ENCODE results near the gene TENM4. TPM values are rescaled to one million over a fixed set of nuclear protein-coding genes. Genes with fewer than 3 reads are reported as not detected.

The TENM4 gene
- total RNA-seq, 2 experiments from 2014 or later: not detected

GRCh38 chr11:79060081-79060953, 380.5 kb downstream of the TENM4 start:
- Histone ChIP-seq H4K20me1 (ENCODE audit: insufficient read depth, low read length) (no peaks in the 10 kb centered on the region), H3K36me3 (ENCODE audit: insufficient read depth, low read length) (no peaks in the 10 kb centered on the region), H3K4me3 (ENCODE audit: low read depth, low read length, poor library complexity, severe bottlenecking) (no peak overlapping the region), H3K27ac (ENCODE audit: low read depth, low read length, poor library complexity, severe bottlenecking) (no peak overlapping the region), H2AFZ (ENCODE audit: low read length) (no peak overlapping the region), H3K4me2 (ENCODE audit: low read length) (no peak overlapping the region), H3K79me2 (ENCODE audit: insufficient read depth, low read depth, low read length) (no peaks in the 10 kb centered on the region), H3K4me1 (ENCODE audit: insufficient read depth, low read length, poor library complexity, severe bottlenecking) (no peaks in the 10 kb centered on the region), H3K9me3 (ENCODE audit: low read length) (no peaks in the 10 kb centered on the region), H3K9me2 (ENCODE audit: insufficient read depth, low read length) (no peaks in the 10 kb centered on the region)
- intact Hi-C loops (cut with micrococcal nuclease; ENCODE audit: unreplicated experiment): no loop called here
- BruUV-seq (replicated peaks): no TSS peak
- TF ChIP-seq CTCF (conservative IDR thresholded peaks at IDR 0.05; ENCODE audit: low read length): no peak
- TF ChIP-seq EZH2phosphoT487 (IDR thresholded peaks at IDR 0.05; ENCODE audit: borderline replicate concordance, low read depth, low read length): no peak
- POLR2A ChIA-PET: no interaction called here
- no peak for DNase-seq (ENCODE audit: low spot score)
- CTCF ChIA-PET (ENCODE audit: unreplicated experiment): no interaction called here

GRCh38 chr11:79059141-79059540, 381.7 kb downstream of the TENM4 start:
- Histone ChIP-seq H3K36me3 (ENCODE audit: insufficient read depth, low read length) (no peaks in the 10 kb centered on the region), H3K27ac (ENCODE audit: low read depth, low read length, poor library complexity, severe bottlenecking) (no peak overlapping the region), H3K79me2 (ENCODE audit: insufficient read depth, low read depth, low read length) (no peaks in the 10 kb centered on the region), H3K4me2 (ENCODE audit: low read length) (no peak overlapping the region), H3K9me2 (ENCODE audit: insufficient read depth, low read length) (no peaks in the 10 kb centered on the region), H3K4me1 (ENCODE audit: insufficient read depth, low read length, poor library complexity, severe bottlenecking) (no peaks in the 10 kb centered on the region), H3K9me3 (ENCODE audit: low read length) (no peaks in the 10 kb centered on the region), H3K4me3 (ENCODE audit: low read depth, low read length, poor library complexity, severe bottlenecking) (no peak overlapping the region), H4K20me1 (ENCODE audit: insufficient read depth, low read length) (no peaks in the 10 kb centered on the region), H2AFZ (ENCODE audit: low read length) (no peak overlapping the region)
- no TSS peak for BruUV-seq (replicated peaks)
- CTCF ChIA-PET (ENCODE audit: unreplicated experiment): no interaction called here
- intact Hi-C loops (cut with micrococcal nuclease; ENCODE audit: unreplicated experiment): no loop called here
- POLR2A ChIA-PET: no interaction called here
- DNase-seq (ENCODE audit: low spot score): no peak
- TF ChIP-seq CTCF (conservative IDR thresholded peaks at IDR 0.05; ENCODE audit: low read length): no peak
- no peak for TF ChIP-seq EZH2phosphoT487 (IDR thresholded peaks at IDR 0.05; ENCODE audit: borderline replicate concordance, low read depth, low read length)
